Astrocyte (in vitro differentiated cells and primary cell): ENCODE data around the gene MACO1.

Experiments used
- CTCF ChIP-seq: IDR thresholded peaks from 2 replicates; pipeline ENCODE4 v1.5.1; 2011; ENCODE audit warnings: low read depth, mild to moderate bottlenecking, inconsistent platforms, low read length, moderate library complexity; ENCODE audit not compliant: insufficient read depth
- EZH2 ChIP-seq: IDR thresholded peaks from 2 replicates; pipeline ENCODE4 v1.6.1; 2012; ENCODE audit warnings: mild to moderate bottlenecking, low read length, inconsistent platforms; ENCODE audit not compliant: insufficient read depth

GRCh38 chr1:25482211-25482610 is 51.5 kb downstream of the MACO1 start:
- TF ChIP-seq CTCF, result no peak
- no peak for TF ChIP-seq EZH2
